GM19397 (cell line): Measurements from ENCODE around the gene BTBD1.
A peak's percentile ranks its signal among the peaks of the same experiment; 100 is the strongest.

Source experiments
- ATAC-seq: cut with Tn5 transposase; IDR thresholded peaks from one replicate; pipeline ENCODE4 v1.9.1; 2021; ENCODE audit warnings: mild to moderate bottlenecking, moderate library complexity; ENCODE audit not compliant: unreplicated experiment

BTBD1 gene

GRCh38 chr15:82999426-82999825, 67.6 kb downstream of the BTBD1 start:
- ATAC-seq = no peak

GRCh38 chr15:82995938-82996337, 71.1 kb downstream of the BTBD1 start:
- ATAC-seq = no peak

DNA sequence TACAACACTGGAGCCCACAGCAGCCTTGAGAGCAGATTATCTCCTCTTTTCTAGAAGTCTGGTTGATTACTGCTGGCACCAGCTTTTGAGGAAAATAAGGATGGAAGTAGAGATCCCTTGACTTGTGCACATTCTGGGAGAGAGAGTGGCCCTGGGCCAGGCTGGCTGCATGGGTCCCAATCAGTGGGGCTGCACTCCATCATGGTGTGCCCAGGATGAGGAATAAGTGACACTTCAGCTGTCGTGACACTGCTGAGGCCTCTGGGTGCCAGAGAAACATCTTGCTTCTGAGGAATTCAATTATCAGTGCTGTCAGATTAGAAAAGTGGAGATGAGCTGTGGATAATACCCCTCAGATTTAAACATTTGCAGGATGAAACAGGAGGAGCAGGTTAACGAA, 72.0 kb downstream of the BTBD1 start:
- ATAC-seq = no peak

- no peak for ATAC-seq
Measured at GRCh38 chr15:82993144-82993543, 73.9 kb downstream of the BTBD1 start.

DNA sequence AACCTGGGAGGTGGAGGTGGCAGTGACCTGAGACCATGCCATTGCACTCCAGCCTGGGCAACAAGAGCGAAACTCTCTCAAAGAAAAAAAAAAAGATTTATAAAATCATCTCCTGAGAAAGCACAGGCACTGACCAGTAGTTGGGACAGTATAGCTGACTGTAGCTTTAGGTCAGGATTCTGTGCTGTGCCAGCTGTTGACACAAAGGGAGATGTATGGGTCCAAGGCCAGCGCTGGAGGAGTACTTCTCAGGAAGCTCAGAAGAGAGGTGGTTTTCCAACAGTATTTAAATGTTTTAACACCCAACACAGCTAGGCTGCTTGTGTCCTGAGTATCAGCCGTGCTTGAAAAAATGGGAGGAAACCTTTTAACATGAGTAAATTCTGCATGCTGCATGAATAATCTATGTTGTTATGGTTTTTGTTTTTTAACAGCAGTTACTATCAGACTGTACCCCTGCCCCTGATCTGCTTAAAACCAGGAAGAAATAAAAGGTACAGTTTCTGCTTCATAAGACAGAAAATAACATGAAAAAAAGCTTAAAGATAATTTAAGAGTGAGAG, 74.5 kb downstream of the BTBD1 start:
- ATAC-seq = no peak

DNA sequence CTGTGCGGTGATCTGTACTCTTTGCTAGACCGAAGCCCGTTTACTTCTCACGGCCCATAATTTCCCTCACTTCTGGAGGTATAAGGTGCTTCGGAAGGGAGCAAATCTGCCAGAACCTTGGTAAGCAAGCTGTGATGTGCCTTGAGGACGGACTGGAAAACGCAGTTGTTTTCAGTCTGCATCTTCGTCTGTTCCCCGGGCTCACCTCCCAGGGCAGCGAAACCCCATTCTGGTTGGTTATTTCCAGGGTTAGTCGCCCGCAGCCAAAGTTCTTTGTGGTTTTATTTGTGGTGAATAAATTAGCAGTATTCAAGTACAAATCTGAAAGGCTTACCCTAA, 80.6 kb downstream of the BTBD1 start:
- peak; percentile 26 for ATAC-seq

DNA sequence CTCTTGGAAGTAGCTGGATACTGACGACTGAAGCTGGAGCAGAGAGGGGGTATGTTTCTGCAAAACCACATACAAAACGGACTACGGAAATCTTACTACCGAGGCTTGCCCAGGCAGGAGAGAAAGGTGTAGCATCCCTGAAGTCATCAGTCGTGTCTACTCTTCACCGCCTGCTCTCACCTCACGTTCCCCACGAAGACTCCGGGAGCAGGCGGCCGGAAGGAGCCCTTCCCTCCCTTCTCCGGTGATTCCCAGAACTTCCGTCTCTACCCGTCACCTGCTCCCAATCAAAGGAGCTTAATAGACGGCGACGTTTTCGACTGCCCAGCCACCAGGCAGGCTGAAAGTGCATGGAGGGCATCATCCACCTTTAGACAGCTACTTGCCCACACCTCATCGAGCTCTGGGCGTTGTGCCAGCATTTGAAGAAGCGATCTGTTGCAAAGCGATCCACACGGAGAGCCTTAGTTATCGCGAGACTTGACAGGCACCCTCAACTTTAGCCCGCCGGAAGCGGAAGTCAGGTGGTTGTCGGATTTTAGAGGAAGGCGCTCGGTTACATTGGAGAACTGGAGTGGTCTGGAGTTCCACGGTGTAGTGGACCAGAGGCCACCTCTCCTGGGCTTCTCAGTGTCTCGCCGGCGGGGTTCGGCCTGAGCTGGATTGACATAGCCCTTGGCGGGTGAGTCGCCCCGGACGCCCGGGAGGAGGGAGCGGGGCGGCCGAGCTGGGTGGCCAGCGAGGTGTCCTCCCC, 81.2 kb downstream of the BTBD1 start, which contains the start of gene RAMAC:
Gene RAMAC, plus strand, starts transcription at position 523 of the 754 bp plus-strand sequence. CDS start 2,809 bp downstream, outside the sequence.
- peak; percentile 92 for ATAC-seq

DNA sequence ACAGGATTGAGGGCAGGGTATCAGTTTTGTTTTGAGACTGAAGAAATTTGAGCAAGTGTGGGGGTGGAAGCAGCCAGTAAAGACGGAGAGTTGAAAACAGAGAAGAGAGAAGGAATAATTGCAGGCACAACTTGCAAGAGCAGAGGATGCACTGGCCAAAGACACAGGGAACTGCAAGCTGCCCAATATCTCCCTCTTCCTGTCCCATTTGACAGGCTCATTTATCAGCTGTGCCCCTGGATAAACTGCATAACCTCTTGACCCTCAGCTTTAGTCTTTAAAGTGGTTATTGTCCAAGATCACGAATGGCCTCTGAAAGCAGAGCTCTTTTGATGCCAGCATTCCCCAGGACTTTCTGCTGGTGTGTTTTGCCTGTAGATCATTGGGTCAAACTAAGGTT, 86.1 kb downstream of the BTBD1 start:
- no peak for ATAC-seq

DNA sequence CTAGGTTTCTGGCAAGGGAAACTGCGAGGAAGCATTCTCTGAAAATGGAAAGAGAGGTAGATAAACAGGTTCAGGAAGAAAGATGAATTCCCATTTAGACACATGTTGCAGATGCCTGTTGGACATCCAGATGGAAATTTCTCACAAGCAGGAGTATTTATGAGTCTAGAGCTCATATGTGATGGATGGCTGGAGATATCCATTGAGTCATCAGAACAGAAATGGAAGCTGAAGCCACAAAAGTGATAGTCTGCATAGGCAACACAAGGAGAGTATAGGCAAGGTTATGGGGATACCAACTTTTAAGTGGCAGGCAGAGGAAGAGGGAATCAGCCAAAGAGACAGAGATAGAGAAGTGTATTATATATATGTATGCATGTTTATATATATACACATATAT, 87.3 kb downstream of the BTBD1 start:
- no peak for ATAC-seq

- ATAC-seq = no peak
Measured at GRCh38 chr15:82978438-82978837, 88.6 kb downstream of the BTBD1 start.

- no peak for ATAC-seq
Measured at GRCh38 chr15:82977076-82977475, 90.0 kb downstream of the BTBD1 start.

DNA sequence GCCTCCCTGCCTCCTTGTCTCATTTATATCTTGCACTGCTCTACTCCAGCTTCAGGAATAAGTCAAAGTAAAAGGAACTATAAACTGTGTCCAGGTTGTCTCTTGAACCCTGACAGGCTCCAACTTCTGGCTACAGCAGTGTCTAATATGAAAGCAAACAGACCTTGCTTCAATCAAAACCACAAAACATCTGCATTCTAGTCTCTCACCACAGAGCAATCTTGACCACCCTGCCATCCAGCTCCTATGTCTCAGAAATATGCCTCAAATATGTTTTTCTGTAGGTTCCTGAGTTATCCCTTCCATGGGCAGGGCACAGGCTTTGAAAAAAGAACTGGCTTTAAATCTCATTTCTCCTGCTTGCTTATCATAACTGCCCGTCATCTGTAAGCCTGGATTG, 94.1 kb downstream of the BTBD1 start:
- ATAC-seq = no peak

DNA sequence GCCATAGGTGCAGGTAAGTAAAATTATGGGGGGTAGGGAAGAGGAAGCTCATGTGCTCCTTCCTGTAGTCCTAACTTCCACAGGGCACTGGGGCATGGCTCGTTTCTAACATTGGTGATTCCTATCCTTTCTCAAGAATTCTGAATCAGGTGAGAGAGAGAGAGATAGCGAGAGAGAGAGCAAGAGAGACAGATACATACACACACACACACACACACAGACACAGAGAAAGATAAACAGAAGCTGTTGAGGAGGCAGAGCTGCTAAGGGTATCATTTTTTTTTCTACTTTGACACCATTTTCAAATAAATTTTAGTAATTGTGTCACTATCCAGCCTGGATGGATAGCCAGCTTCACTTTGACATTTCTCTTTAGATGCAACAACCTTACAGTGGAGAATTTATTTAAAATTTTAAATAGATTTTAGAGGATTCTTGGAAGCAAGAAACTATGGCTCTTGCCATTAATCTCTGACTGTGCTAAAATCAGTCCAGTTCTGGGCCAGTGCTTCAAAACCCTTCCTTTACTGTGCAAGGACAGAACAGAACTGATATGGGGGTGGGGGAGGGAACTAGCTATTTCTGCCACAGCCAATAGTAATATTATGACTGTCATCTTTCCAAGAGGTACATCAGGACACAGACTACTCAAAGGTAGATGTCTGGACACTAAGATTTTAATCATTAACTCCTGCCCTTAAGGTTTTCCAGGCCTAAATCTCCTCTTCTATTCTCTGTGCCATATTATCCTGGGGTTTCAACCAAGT, 95.7 kb downstream of the BTBD1 start:
- no peak for ATAC-seq

DNA sequence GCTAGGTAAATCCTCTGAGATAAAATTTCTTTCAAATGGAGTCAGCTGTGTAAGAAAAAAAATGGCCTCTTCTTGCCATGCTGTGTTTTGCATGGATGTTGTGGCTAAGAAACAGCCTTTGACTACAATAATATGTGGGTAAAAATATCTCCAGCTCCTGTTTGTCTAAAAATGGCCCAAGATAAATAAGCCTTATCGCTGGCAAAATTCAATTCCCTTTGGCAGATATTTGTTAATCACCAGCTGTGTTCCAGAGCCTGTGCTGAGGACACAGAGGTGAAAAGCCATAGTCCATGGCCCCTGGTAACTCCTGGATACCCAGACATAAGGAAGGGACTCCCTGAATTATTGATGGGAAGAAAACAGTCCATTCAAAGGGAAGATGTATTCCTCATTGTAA, 96.4 kb downstream of the BTBD1 start:
- ATAC-seq = no peak

- ATAC-seq = no peak
Measured at GRCh38 chr15:82970078-82970686, 96.9 kb downstream of the BTBD1 start.

DNA sequence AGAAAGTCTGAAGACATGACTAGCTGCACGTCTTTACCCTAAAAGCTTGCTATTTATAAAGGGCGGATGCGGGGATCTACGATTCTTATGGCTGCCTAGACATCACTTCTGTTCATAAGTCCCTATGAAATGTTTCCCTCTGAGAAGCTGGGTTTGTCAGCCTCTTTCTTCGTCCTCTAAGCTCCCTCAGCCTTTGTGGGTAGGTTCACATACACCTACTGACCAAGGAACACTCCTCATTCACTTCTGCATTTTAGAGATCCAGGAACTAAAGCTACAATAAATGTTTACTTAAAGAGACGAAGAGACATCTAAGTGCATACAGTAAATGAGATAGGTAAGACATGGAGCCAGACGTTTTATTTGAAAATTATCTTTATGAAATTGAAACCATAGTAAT, 97.7 kb downstream of the BTBD1 start:
- ATAC-seq = no peak

- ATAC-seq = no peak
Measured at GRCh38 chr15:82968066-82968465, 99.0 kb downstream of the BTBD1 start.

- ATAC-seq = peak; percentile 59
Measured at GRCh38 chr15:82966671-82967071, 100.4 kb downstream of the BTBD1 start.
